Keratinocyte (primary cell): ENCODE results near the gene CUBN. TPM values are rescaled to one million over a fixed set of nuclear protein-coding genes. Genes with fewer than 3 reads are reported as not detected.

Experiments
- DNase-seq: peaks from one replicate; pipeline ENCODE4 v3.0.0-alpha.2; 2011; ENCODE audit warnings: low read depth, missing footprints, low spot score
- FAIRE-seq: peaks from 2 replicates; lab custom pipeline; 2011; peaks lifted over from hg19 to GRCh38; lab: Jason Lieb, UNC
- H2AFZ ChIP-seq: 2 replicates; pipeline ENCODE4 v1.6.0; 2012; ENCODE audit warnings: low read length, control low read depth, inconsistent platforms; ENCODE audit not compliant: control insufficient read depth
- H3K27ac ChIP-seq: 2 replicates; pipeline ENCODE4 v1.5.1; 2011; ENCODE audit warnings: low read length; ENCODE audit not compliant: control insufficient read depth, insufficient read depth
- H3K27me3 ChIP-seq: 3 replicates; pipeline ENCODE4 v1.6.0; 2011; ENCODE audit warnings: low read length; ENCODE audit not compliant: control insufficient read depth, insufficient read depth; ENCODE audit errors: extremely low read depth
- H3K36me3 ChIP-seq, 2 experiments: 2 replicates in 1 of 2; 3 replicates in 1 of 2; pipeline ENCODE4 v1.5.1; 2011; ENCODE audit warnings: low read length in 2 of 2, mild to moderate bottlenecking in 1 of 2; ENCODE audit not compliant: control insufficient read depth in 2 of 2, insufficient read depth in 2 of 2; ENCODE audit errors: extremely low read depth in 1 of 2
- H3K4me1 ChIP-seq: 3 replicates; pipeline ENCODE4 v1.5.1; 2011; ENCODE audit warnings: low read length; ENCODE audit not compliant: control insufficient read depth, insufficient read depth; ENCODE audit errors: extremely low read depth
- H3K4me2 ChIP-seq: 3 replicates; pipeline ENCODE4 v1.6.0; 2011; ENCODE audit warnings: low read depth, low read length; ENCODE audit not compliant: control insufficient read depth, insufficient read depth; ENCODE audit errors: extremely low read depth
- H3K4me3 ChIP-seq, 3 experiments: fragments of 200-600 bp in 1 of 3; sonication (generic) in 1 of 3; 2 replicates in 2 of 3; 3 replicates in 1 of 3; pipeline ENCODE4 v1.5.1; 2011 to 2016; ENCODE audit warnings: low read length in 3 of 3, mild to moderate bottlenecking in 3 of 3, control low read depth in 2 of 3, inconsistent platforms in 1 of 3, low read depth in 1 of 3, mixed read lengths in 1 of 3, mixed run types in 1 of 3, moderate library complexity in 1 of 3; ENCODE audit not compliant: control insufficient read depth in 2 of 3, insufficient read depth in 2 of 3; ENCODE audit errors: extremely low read depth in 1 of 3
- H3K79me2 ChIP-seq: 2 replicates; pipeline ENCODE4 v1.6.0; 2012; ENCODE audit warnings: low read length; ENCODE audit not compliant: control insufficient read depth, insufficient read depth
- H3K9ac ChIP-seq: 3 replicates; pipeline ENCODE4 v1.6.0; 2011; ENCODE audit warnings: low read length; ENCODE audit not compliant: control insufficient read depth, insufficient read depth; ENCODE audit errors: extremely low read depth
- H3K9me1 ChIP-seq: 3 replicates; pipeline ENCODE4 v1.6.0; 2011; ENCODE audit warnings: low read length; ENCODE audit not compliant: control insufficient read depth, insufficient read depth; ENCODE audit errors: extremely low read depth
- H3K9me3 ChIP-seq: 2 replicates; pipeline ENCODE4 v1.5.1; 2012; ENCODE audit warnings: low read depth, low read length; ENCODE audit not compliant: control insufficient read depth
- H4K20me1 ChIP-seq: 3 replicates; pipeline ENCODE4 v1.6.0; 2011; ENCODE audit warnings: low read length; ENCODE audit not compliant: control insufficient read depth, insufficient read depth; ENCODE audit errors: extremely low read depth
- EZH2 ChIP-seq: IDR thresholded peaks from one replicate; pipeline ENCODE4 v1.6.1; 2012; ENCODE audit warnings: inconsistent platforms, mild to moderate bottlenecking, low read length, moderate library complexity
- dilution Hi-C: fragments of 300-500 bp; cut with MboI; formaldehyde crosslinking; loops from one replicate; pipeline ENCODE4 v1.7.0; 2020; ENCODE audit warnings: low sequenced_read_pairs; ENCODE audit not compliant: extremely low pct_ligation_motif_present
- polyA plus RNA-seq, 5 experiments: library from polyadenylated mRNA; depleted of rRNA in 3 of 5; stranded (reverse) in 3 of 5; stranded (forward) in 1 of 5; unstranded in 1 of 5; fragments of >200 nt; gene quantifications; 1 replicate in 1 of 5; 2 replicates in 3 of 5; 3 replicates in 1 of 5; pipeline versions ENCODE4 v1.2.1 to v1.2.3, GENCODE V29; 2011 to 2012; ENCODE audit warnings: missing spikeins in 2 of 5, low read depth in 1 of 5, low replicate concordance in 1 of 5
- TF ChIP-seq, protein P1 (sequence below), 3 experiments: IDR thresholded peaks in 1 of 3; conservative IDR thresholded peaks in 1 of 3; optimal IDR thresholded peaks in 1 of 3; 2 replicates in 2 of 3; 3 replicates in 1 of 3; pipeline versions ENCODE3 to v1.5.1; 2011; ENCODE audit warnings: low read length in 3 of 3, mild to moderate bottlenecking in 3 of 3, moderate library complexity in 2 of 3, control low read depth in 1 of 3, inconsistent platforms in 1 of 3; ENCODE audit not compliant: insufficient read depth in 2 of 3; ENCODE audit errors: extremely low read depth in 1 of 3

Gene CUBN
- polyA plus RNA-seq, 1 donor (not counting 4 experiments of a cell fraction or from before 2014, with no cell fraction given), result 0.07 TPM

DNA sequence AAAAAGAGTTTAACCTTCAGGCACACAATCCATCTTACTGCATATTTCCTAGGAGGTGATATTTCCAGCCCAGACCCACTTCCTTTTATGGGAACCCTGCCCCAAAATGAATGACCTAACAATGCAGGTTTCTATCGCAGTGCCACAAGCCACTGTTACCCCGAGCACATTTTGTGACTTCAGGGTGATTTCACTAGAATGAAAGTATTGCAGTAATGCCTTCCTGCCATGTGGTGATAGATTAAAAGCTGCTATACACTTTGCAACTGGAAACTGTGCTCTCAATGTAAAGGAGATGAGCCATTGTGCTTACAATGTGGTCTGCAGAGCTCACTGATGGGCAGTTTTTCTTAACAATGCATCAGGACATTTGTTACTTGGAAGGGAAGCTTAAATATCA lies 221.9 kb downstream of the CUBN start:
- Histone ChIP-seq H3K27me3 (no peaks in the 10 kb centered on the region), H4K20me1 (no peaks in the 10 kb centered on the region), H3K27ac (no peak overlapping the region), H3K36me3 (no peaks in the 10 kb centered on the region), H3K4me2 (no peak overlapping the region), H3K9me3 (no peaks in the 10 kb centered on the region), H3K79me2 (no peaks in the 10 kb centered on the region), H3K4me3 (no peak overlapping the region), H3K4me1 (no peaks in the 10 kb centered on the region), H3K9ac (no peak overlapping the region), H3K9me1 (no peaks in the 10 kb centered on the region), H2AFZ (no peak overlapping the region)
- DNase-seq, result no peak
- no peak for TF ChIP-seq EZH2
- TF ChIP-seq, protein P1, sequence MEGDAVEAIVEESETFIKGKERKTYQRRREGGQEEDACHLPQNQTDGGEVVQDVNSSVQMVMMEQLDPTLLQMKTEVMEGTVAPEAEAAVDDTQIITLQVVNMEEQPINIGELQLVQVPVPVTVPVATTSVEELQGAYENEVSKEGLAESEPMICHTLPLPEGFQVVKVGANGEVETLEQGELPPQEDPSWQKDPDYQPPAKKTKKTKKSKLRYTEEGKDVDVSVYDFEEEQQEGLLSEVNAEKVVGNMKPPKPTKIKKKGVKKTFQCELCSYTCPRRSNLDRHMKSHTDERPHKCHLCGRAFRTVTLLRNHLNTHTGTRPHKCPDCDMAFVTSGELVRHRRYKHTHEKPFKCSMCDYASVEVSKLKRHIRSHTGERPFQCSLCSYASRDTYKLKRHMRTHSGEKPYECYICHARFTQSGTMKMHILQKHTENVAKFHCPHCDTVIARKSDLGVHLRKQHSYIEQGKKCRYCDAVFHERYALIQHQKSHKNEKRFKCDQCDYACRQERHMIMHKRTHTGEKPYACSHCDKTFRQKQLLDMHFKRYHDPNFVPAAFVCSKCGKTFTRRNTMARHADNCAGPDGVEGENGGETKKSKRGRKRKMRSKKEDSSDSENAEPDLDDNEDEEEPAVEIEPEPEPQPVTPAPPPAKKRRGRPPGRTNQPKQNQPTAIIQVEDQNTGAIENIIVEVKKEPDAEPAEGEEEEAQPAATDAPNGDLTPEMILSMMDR (optimal IDR thresholded peaks at IDR 0.05 in 1 of 3, IDR thresholded peaks at IDR 0.05 in 1 of 3, conservative IDR thresholded peaks at IDR 0.05 in 1 of 3; ENCODE audit: extremely low read depth in 1 of 3, insufficient read depth in 2 of 3, low read length in 3 of 3), result no peak
- FAIRE-seq, result no peak
- dilution Hi-C loops, result no loop called here

DNA sequence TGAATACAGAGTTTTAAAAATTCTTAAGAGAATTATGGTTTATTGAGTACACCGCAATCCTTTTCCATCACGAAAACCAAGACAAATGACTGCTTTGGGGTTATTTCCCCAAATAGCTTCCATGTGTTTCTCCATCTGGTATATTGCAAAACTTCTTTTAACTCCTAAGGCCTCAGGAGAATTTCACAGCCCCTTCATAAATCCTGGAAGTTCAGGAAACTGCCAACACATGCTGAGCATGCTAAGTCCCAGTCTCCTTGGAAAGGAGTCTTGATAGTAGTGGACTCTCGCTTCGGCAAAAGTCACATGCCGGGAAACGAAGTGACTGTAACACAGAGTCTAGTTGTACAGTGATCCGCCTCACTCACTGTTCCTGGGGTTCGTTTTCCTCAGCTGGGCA lies 224.3 kb downstream of the CUBN start:
- Histone ChIP-seq H3K27me3 (no peaks in the 10 kb centered on the region), H3K9me1 (no peaks in the 10 kb centered on the region), H3K4me3 (no peak overlapping the region), H3K4me2 (no peak overlapping the region), H4K20me1 (no peaks in the 10 kb centered on the region), H3K36me3 (no peaks in the 10 kb centered on the region), H3K79me2 (no peaks in the 10 kb centered on the region), H3K9me3 (no peaks in the 10 kb centered on the region), H2AFZ (no peak overlapping the region), H3K9ac (no peak overlapping the region), H3K4me1 (no peaks in the 10 kb centered on the region), H3K27ac (no peak overlapping the region)
- dilution Hi-C loops, result no loop called here
- no peak for TF ChIP-seq EZH2
- TF ChIP-seq, protein P1 (optimal IDR thresholded peaks at IDR 0.05 in 1 of 3, IDR thresholded peaks at IDR 0.05 in 1 of 3, conservative IDR thresholded peaks at IDR 0.05 in 1 of 3; ENCODE audit: extremely low read depth in 1 of 3, insufficient read depth in 2 of 3, low read length in 3 of 3), result no peak
- FAIRE-seq (no peak), DNase-seq (no peak)
